GM18873 (cell line): ENCODE results near the gene DES.
"Not testable (repeated sequence)": the region's sequence is repeated elsewhere in the genome, so short reads cannot be mapped to it uniquely, and the experiment has no call there.

Experiments used
- ATAC-seq: cut with Tn5 transposase; IDR thresholded peaks from one replicate; pipeline ENCODE4 v1.9.1; 2021; ENCODE audit warnings: mild to moderate bottlenecking, moderate library complexity, moderate number of reproducible peaks; ENCODE audit not compliant: unreplicated experiment, low FRiP score

The DES gene

DNA sequence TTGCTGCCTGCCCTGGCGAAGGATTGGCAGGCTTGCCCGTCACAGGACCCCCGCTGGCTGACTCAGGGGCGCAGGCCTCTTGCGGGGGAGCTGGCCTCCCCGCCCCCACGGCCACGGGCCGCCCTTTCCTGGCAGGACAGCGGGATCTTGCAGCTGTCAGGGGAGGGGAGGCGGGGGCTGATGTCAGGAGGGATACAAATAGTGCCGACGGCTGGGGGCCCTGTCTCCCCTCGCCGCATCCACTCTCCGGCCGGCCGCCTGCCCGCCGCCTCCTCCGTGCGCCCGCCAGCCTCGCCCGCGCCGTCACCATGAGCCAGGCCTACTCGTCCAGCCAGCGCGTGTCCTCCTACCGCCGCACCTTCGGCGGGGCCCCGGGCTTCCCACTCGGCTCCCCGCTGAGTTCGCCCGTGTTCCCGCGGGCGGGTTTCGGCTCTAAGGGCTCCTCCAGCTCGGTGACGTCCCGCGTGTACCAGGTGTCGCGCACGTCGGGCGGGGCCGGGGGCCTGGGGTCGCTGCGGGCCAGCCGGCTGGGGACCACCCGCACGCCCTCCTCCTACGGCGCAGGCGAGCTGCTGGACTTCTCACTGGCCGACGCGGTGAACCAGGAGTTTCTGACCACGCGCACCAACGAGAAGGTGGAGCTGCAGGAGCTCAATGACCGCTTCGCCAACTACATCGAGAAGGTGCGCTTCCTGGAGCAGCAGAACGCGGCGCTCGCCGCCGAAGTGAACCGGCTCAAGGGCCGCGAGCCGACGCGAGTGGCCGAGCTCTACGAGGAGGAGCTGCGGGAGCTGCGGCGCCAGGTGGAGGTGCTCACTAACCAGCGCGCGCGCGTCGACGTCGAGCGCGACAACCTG is at the start of gene DES:
DES (plus strand) TSS at position 223 of the 857 bp plus-strand sequence; CDS start at position 309, 86 bp downstream.
- no peak for ATAC-seq

DNA sequence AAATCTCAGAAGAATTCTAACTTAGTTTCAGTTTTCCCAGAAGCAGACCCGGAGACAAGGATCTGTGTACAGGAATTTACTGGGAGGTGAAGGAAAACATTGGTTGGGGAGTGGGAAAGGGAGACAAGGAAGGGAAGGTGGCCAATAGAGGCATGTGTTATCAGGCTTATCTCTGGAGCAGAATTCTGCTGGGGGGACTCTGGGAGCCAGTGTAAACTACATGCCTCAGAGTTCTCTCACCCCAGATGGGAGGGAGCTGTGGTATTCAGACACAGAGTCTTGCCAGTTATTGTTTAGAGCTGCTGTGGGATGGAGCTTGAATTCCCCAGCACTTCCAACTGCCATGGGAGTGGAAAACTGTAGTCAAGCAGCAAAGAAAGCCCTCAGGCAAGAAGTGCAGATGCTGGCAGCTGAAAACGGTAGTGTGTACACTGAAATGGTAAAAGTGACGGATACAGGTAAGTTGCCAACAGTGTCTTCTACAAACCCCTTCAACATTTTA is 49.4 kb upstream of the DES start:
- no peak for ATAC-seq

DNA sequence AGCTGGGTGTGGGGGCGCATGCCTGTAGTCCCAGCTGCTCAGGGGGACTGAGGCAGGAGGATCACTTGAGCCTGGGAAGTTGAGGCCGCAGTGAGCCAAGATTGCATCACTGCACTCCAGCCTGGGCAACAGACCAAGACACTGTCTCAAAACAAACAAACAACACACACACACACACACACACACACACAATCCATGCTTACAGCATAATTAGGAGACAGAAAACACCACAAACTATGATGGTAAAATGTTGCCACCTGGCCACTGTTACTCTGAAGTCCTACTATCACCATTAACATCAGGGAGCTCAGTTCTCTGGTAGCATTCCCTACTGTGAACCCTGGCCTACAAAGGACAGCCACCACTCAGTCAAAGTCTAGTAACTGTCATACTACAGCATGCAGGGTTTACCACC is 48.7 kb upstream of the DES start:
- no peak for ATAC-seq

DNA sequence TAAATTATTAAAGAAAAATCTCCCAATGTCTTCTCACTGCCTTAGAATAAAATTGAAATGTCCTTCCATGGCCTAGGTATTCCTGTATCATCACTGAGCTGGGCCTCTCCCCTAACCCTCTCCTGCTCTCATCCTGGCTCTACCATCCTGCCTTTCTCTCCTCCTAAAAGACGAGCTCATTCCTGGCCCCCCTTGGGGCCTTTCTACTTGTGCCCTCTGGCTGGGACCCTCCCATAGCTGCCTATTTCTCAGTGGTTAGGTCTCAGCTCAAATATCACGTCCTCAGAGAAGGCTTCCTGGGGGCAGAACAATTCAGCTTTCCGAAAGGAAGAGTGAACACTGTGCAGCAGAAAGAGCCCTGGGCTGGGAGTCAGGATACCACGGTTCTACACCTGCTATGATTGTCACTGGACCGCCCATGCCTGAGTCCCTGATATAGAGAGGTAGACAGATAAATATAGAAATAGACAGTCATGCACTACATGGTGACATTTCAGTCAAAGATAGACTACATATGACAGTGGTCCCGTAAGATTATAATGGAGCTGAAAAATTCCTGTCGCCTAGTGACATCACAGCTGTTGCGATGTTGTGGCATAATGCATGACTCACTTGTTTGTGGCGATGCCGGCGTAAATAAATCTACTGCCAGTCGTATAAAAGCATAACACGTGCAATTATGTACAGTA is 39.9 kb upstream of the DES start:
- ATAC-seq, result no peak

DNA sequence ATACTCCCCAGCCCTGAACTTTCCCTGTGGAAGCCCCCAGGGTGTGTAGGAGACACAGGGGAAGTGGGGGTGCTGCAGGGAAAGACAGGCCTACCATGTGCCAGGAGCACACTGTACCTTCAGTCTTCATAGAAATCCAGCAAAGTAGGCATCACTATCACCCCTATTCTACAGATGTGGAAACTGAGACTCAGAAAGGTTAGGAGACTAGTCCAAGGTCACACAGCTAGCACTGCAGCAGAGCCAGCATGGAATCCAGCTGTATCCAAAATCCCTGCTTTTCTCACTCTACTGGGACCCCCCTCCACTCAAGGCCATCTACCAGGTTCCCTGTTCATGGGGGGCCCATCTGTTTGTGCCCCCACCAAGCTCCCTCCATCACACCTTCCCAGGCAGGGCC is 37.3 kb upstream of the DES start:
- ATAC-seq, result no peak

DNA sequence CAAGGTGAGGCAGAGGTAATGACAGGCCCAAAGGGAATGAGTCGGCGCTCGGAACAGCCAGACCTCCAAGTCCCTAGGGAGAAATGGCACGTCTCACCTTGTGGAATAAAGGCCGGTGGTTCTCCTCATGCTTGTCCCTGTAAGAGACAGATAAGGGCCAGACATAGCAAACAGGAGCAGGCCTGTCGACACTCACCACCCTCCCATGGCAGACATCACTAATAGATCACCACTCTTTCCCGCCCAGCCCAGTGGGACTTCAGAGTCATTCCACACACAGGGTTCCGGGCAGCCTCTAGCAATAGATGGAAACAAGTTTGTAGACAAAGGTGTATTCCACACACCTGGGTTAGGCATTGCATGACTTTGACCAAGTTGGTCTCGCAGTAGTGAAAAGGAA is 36.7 kb upstream of the DES start:
- no peak for ATAC-seq

DNA sequence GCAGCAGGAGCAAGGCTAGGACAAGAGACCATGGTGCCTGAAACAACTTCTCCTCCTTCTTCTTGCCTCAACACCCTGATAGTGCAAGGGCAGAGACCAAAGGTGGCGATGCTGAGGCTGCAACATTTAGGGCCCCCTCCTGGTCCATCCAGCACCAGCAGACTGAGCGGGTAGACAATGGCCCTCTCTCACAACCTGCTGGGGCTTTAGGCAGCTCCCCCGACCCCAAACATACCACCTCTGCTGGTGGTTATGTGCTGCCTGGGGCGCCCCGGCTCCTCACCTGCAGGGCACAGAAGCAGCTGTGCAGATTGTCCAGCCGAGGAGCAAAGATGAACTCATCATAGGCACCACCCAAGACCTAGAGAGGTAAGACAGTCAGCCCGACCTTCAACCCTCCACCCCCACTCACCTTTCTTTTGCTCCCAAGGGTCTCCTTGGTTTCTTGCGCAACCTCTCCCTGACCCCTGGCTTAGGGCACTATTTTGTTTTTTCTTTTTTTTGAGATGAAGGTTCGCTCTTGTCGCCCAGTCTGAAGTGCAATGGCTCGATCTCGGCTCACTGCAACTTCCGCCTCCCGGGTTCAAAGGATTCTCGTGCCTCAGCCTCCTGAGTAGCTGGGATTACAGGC is 34.0 kb upstream of the DES start:
- ATAC-seq, result no peak

DNA sequence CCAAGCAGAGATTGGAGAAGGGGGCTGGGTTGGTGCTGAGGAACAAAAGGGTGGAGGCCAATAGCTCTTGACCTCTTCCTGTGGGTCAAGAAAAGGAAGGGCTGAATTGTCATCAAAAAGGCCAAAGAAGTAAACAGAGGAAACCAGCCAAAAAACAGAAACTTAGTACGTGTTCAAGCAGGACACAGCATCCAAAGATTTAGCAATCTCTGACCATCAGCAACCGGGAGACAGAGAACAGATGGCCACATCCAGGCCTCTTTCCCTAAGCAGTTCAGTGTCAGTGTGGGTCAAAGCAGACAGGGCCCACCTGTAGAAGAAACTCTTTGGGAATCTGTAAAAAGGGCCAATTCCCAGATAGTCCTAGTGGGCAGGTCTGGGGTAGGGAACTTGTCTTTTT is 33.3 kb upstream of the DES start:
- no peak for ATAC-seq

DNA sequence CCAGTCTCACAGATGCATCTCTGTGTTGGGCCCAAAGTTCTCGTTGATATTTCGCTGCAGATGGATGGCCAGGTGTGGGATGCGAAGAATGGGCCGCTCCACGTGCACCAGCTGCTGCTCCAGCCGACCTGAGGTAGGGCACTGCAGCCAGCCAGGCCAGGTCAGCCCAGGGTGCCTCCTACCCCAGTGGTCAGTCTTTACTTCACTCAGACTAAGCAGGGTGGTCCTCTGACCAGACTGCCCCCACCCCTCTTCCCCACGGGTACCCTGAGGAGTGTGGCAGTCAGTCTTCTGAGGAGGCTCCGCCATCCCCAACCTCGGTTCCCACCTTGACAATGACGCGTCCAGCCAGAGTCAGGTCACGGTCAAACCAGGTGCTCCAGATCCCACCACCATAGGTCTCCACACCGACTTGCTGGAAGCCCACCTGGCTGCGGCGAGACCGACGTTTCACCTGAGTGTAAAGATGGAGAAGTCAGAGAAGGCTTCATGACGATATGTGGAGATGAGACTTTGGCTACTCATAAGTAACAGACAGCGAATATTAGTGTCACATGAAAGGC is 32.1 kb upstream of the DES start:
- no peak for ATAC-seq

DNA sequence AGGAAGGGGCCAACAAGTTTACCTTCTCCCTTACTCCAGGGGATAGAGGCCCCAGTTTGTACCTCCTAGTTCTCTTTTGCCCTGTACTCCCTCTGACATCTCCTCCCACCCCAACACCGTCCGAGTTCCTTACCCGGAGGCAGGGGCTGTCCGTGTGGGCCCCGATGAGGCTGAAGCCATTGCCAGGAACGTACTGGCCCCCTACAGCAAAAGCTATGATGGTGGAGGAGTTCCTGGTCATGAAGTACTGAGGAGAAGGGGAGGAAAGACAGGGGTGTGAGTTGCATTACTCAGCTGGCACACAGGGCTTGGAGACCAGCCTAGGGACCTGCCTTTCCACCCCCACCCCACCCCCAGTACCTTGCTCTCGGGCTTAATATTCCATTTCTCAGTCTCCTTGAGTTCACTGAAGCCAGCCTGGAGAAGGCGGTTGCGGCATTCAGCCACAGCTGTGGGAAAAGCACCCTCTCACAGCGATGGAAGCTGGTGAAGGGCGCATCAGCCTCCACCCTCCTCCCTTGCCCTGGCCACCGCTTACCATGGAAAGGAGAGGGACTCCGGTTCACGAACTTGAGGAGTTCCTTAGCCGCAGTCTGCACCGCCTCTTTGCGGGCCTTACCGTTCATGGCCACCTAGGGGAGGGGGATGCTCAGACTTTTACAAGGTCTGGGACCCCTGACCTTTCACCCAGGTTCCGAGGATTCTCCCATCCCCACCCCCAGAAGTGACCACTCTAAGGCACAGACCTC is 31.5 kb upstream of the DES start:
- no peak for ATAC-seq

DNA sequence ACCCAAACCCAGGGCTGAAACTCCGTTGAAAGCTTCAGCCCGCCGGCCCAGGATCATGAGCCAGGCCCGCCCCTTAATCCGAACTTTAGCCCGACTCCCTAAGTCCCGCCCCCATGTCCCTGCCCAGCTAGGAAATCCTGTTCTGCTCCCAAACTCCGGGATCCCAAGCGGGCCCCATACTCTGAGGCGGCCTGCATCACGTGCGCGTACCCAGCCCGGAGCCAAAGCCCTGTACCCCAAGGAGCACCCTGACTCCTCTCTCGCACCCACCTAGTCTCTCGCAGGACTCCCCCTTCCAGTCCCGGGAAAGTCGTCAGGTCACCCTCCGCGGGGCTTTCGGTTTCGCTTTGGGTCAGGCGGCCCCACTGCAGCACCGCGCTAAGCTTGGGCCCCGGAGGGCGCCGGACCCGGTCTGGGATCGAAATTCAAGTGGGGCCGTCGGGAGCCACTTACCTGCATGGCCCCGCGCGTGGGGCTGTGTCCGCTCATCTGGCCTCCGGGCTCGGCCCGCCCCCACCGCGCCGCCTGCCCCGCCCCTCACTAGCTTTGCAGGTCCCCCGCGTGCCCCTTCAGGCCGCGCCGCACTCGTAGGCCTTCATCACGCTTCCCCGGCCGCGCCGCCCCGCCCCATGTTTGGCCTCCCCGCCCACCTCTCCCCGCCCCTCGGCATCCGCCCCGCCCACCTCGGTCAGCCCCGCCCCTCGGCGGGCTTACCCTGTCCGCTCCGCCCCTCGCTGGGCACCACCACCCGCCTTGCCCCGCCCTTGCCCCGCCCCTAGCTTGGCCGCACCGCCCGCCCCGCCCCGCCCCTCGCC is 30.7 kb upstream of the DES start, which contains the start of gene DNPEP:
DNPEP (minus strand) TSS at position 607 of the 815 bp plus-strand sequence; CDS start at position 489, 118 bp downstream.
- peak; percentile 49 for ATAC-seq

DNA sequence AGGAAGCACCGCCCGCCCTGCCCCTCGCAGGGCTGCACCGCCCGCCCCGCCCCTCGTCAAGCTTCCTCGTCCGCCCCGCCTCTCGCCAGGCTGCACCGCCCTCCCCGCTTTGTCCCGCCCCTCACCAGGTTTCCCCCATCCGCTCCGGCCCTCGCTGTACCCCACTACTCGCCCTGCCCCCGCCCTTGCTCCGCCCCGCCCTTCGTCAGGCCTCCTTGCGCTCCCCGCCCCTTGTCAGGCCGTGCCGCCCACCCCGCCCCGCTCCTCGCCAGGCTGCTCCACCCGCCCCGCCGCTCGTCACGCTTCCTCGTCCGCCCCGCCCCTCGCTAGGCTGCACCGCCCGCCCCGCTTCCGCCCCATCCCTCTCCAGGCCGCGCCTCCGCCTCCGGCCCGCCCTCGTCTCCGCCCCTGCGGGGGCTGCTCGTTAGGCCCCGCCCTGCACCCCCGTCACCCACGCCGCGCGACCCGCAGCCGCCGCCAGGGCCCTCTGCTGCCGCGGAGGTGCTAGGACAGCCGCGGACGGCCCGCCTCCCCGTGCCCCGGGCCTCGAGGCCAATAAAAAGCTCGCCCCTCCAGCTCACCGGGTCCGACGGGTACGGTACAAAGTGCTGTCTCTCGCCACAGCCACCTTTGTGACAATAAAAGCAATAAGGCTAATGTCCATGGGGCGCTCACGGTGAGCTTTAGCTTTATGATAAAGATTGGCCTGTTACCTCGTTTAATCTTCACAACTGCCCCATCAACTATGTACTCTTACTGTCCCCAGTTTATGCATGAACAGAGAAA is 29.9 kb upstream of the DES start:
- peak; percentile 72 for ATAC-seq

DNA sequence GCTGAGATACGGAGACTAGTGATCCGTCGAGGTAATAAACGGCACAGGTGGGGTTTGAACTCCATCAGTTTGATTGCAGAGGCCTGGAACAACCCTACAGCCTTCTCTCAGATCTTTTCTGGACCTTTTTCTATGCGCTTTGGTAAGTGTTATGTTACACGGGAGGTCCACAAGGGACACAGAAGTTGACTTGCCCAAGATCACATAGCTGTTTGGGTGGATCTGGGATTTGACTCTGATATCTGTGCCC is 29.3 kb upstream of the DES start:
- no peak for ATAC-seq

DNA sequence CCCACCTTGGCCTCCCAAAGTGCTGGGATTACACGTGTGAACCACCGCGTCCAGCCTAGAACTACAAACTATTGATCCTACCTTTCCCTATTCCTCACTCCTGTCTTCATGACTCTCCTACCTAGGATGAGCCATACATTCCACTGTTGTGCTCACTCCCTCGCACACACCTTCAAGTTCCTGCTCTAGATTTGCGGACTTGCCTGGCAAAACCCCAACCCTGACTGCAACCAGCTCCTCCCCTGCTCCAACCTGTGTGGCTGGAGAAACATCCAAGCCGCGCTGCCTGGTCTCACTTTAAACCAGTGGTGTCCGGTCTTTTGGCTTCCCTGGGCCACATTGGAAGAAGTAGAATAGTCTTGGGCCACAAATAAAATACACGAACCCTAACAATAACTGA is 25.4 kb upstream of the DES start:
- no peak for ATAC-seq

DNA sequence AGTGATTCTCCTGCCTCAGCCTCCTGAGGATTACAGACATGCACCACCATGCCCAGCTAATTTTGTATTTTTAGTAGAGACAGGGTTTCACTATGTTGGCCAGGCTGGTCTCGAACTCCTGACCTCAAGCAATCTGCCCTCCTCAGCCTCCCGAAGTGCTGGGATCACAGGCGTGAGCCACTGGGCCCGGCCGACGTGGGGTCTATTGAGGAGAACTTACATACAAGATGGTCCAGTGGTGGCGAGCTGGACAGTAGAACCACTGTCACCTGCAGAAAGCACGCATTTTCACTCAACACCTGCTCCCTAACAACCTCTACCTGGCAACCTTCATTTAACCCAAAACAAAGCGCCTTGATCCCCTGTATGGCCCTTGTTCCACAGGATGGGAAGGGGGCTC is 23.1 kb upstream of the DES start:
- ATAC-seq, result not testable (repeated sequence)

DNA sequence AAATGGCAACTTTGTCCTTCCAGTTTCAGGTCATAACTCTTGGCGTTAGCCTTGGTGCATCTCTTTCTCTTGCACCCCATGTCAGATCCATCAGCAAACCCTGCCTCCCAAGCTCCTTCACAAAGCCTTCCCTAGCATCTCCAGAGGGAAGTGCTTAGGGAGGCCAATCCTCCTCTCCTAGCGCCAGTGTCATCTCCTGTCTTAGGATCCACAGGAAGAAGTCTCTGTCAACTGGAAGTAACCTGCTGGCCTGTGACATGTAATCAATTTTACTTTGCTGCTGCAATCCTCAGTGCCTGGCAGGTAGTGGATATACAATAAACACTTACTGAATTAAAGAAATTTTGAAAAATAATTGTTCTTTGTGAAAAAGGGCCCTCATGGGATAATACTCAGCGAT is 22.6 kb upstream of the DES start:
- no peak for ATAC-seq

DNA sequence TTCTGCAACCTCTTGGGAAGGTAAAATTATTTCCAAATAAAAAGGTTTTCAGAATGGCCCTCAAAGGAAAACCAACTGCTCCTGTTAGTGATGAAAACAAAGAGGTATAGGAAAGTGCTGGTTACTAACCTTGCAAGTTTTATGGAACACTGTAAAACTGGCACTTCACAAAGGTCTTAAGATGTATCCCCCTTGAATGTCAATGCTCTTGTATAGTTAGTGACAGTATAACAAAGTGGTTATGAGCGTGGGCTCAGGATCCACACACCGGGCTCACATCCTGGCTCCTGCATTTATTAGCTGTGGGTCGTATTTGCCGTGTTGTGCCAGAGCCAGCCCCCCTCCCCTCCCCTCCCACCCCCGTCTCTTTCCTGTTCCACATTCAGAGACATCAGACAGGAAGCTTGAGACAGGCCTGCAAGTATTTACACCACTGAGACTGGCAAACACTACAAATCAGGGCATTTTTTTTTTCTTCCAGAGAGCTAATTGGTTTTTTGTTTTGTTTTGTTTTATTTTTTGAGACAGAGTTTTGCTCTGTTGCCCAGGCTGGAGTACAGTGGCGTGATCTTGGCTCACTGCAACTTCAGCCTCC is 21.2 kb upstream of the DES start:
- ATAC-seq, result no peak

DNA sequence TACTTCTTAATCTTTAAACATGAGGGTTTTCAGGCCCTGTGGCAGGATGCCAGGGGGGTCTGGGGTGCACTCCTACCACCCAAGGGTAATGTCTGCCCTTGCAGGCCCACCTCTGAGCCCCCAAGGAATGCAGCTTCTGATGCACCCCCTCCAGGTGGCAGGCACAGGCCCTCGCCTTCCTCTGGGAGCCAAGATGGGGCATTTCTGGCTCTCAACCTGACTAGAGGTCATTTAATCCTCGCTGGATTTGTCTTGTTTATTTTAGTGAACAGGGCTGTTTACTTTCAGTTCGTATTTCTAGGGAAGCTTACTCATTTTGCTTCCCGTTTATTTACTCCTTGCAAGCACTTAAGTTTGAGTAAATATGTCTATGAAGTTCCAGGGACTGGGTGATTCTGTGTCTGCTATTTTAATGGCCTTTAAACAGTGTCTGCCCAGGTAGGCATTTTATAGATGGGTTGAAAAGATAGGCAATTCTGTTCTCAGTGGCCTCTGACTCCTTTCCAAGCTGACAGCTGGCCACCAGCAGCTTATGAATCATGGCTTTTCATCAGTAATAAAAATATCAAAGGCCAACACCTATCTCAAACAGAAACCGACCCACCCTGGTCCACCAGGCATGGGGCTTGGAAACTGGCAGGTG is 19.3 kb upstream of the DES start:
- ATAC-seq, result no peak
